Neural crest cell (in vitro differentiated cells): ENCODE measurements around the gene SLIT3. TPM values are rescaled to one million over a fixed set of nuclear protein-coding genes. Genes with fewer than 3 reads are reported as not detected.

Experiments
- DNase-seq: peaks from one replicate; pipeline ENCODE4 v3.0.0; 2021; ENCODE audit warnings: low read depth, mixed read lengths, low spot score
- H3K27ac Mint-ChIP-seq: one replicate; pipeline ENCODE4 v1.8.0; 2021; ENCODE audit warnings: mild to moderate bottlenecking, mixed read lengths; ENCODE audit not compliant: unreplicated experiment
- H3K27me3 Mint-ChIP-seq: 2 replicates; pipeline ENCODE4 v1.8.0; 2021; ENCODE audit warnings: low read depth, mild to moderate bottlenecking, mixed read lengths
- H3K36me3 Mint-ChIP-seq: 2 replicates; pipeline ENCODE4 v1.8.0; 2021; ENCODE audit warnings: low read depth, mild to moderate bottlenecking, mixed read lengths
- H3K4me1 Mint-ChIP-seq: 2 replicates; pipeline ENCODE4 v1.8.0; 2021; ENCODE audit warnings: mixed read lengths
- H3K4me3 Mint-ChIP-seq: one replicate; pipeline ENCODE4 v1.8.0; 2021; ENCODE audit warnings: mild to moderate bottlenecking, mixed read lengths
- H3K9me3 Mint-ChIP-seq: 2 replicates; pipeline ENCODE4 v1.8.0; 2021; ENCODE audit warnings: mixed read lengths
- total RNA-seq: library from RNA; stranded (reverse); gene quantifications from 2 replicates; pipeline ENCODE4 v1.2.1, GENCODE V29; 2021
- TF ChIP-seq, protein P1 (sequence below): fragments of 200-600 bp; sonication (generic); conservative IDR thresholded peaks from 2 replicates; pipeline ENCODE4 v1.5.0; 2021; ENCODE audit warnings: antibody characterized with exemption, mild to moderate bottlenecking

Gene SLIT3
- total RNA-seq, 1 donor from 2014 or later: 13.3 TPM

GRCh38 chr5:169020102-169020501, 280.8 kb downstream of the SLIT3 start:
- DNase-seq: no peak
- Mint-ChIP-seq H3K27me3 (no peaks in the 10 kb centered on the region), H3K36me3 (no peaks in the 10 kb centered on the region), H3K27ac (no peak overlapping the region), H3K4me3 (no peak overlapping the region), H3K4me1 (peaks cover 30% of the 10 kb centered on the region), H3K9me3 (no peaks in the 10 kb centered on the region)
- TF ChIP-seq, protein P1, sequence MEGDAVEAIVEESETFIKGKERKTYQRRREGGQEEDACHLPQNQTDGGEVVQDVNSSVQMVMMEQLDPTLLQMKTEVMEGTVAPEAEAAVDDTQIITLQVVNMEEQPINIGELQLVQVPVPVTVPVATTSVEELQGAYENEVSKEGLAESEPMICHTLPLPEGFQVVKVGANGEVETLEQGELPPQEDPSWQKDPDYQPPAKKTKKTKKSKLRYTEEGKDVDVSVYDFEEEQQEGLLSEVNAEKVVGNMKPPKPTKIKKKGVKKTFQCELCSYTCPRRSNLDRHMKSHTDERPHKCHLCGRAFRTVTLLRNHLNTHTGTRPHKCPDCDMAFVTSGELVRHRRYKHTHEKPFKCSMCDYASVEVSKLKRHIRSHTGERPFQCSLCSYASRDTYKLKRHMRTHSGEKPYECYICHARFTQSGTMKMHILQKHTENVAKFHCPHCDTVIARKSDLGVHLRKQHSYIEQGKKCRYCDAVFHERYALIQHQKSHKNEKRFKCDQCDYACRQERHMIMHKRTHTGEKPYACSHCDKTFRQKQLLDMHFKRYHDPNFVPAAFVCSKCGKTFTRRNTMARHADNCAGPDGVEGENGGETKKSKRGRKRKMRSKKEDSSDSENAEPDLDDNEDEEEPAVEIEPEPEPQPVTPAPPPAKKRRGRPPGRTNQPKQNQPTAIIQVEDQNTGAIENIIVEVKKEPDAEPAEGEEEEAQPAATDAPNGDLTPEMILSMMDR: no peak

- Mint-ChIP-seq H3K4me1 (peaks cover 30% of the 10 kb centered on the region), H3K27me3 (no peaks in the 10 kb centered on the region), H3K27ac (no peak overlapping the region), H3K36me3 (no peaks in the 10 kb centered on the region), H3K9me3 (no peaks in the 10 kb centered on the region), H3K4me3 (no peak overlapping the region)
- no peak for DNase-seq
- TF ChIP-seq, protein P1: no peak
Measured at GRCh38 chr5:169018925-169019324, 282.0 kb downstream of the SLIT3 start.

DNA sequence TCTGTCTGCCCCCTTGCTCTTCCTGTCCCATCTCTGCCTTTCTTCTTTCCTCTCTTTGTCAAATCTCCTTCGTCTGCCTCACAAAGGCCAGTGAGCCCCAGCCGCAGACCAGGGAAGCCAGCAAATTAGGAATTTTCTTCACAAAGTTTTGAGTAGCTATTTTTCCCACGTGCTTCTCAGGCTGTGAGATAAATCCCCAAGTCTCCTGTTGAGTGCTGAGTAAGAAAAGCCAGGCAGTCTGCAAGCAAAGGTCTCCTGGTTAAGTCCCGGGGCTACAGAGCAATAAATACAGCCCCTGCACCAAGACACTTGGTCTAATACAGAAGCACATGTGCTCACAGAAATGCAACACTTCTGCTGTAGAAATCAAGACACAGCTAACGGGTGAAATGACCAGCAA, 284.9 kb downstream of the SLIT3 start:
- H3K36me3 Mint-ChIP-seq: no peaks in the 10 kb centered on the region
- no peak for DNase-seq
- H3K27ac Mint-ChIP-seq: peak overlapping the region; percentile 39
- no peak overlapping the region for H3K4me3 Mint-ChIP-seq
- peaks cover 23% of the 10 kb centered on the region for H3K4me1 Mint-ChIP-seq
- TF ChIP-seq, protein P1: no peak
- no peaks in the 10 kb centered on the region for H3K27me3 Mint-ChIP-seq
- no peaks in the 10 kb centered on the region for H3K9me3 Mint-ChIP-seq

DNA sequence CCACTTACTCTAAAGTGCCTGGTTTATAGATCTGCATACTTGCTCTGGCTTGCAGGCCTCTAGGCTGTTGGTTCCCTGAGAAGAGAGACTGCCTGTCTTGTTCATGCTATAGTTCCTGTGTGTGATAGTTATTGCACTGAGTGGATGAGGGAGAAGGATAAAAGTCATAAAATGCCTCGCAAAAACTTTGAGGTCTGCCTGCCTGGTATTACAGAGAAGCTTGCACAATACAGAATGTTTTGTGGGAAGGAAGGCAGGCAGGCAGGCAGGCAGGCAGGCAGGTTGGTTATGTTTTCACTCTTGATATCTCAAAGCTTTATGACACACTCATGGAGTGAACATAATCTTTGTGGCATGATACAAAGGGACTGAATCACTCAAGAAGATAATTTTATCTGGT, 287.1 kb downstream of the SLIT3 start:
- Mint-ChIP-seq H3K27ac (no peak overlapping the region), H3K27me3 (no peaks in the 10 kb centered on the region), H3K9me3 (no peaks in the 10 kb centered on the region), H3K4me1 (peaks cover 12% of the 10 kb centered on the region), H3K4me3 (no peak overlapping the region), H3K36me3 (no peaks in the 10 kb centered on the region)
- DNase-seq: no peak
- TF ChIP-seq, protein P1: no peak

DNA sequence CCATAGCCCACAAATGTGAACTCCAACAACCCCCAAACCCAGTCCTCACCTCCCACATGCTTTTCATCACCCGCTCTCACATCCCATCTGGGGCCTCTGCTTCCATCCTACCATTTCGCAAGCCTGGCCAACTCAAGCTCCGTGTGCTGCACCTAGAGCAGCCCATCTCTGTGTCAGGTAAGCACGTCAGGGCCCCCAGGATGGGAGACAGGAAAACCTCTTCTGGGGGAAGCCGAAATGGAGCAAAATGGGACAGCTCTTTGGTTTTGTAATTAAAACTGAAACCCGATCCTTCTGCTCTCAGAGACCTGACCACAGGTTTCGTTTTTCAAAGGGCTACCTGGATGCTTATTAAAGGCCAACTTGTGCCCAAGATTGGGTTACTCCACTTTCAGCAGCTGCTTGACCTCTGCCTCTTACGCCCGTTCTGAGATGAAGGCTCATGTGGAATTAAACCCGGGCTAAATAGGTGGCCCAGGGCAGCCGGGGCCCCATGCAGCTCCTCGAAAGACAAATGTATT, 287.7 kb downstream of the SLIT3 start:
- TF ChIP-seq, protein P1: no peak
- H3K27me3 Mint-ChIP-seq: no peaks in the 10 kb centered on the region
- H3K9me3 Mint-ChIP-seq: no peaks in the 10 kb centered on the region
- no peak overlapping the region for H3K27ac Mint-ChIP-seq
- no peak for DNase-seq
- no peak overlapping the region for H3K4me3 Mint-ChIP-seq
- peaks cover 8% of the 10 kb centered on the region for H3K4me1 Mint-ChIP-seq
- no peaks in the 10 kb centered on the region for H3K36me3 Mint-ChIP-seq
